SK-N-MC (cell line): ENCODE measurements around the gene GALNTL6.
A peak's percentile ranks its signal among the peaks of the same experiment; 100 is the strongest.

Experiments
- DNase-seq: peaks from one replicate; pipeline ENCODE4 v3.0.0-alpha.2; 2011; ENCODE audit warnings: low read depth, low spot score
- H3K27ac ChIP-seq: fragments of 200-600 bp; sonication (generic); 2 replicates; pipeline ENCODE4 v1.5.1; 2016; ENCODE audit warnings: mixed run types
- H3K36me3 ChIP-seq: fragments of 200-600 bp; sonication (generic); 2 replicates; pipeline ENCODE4 v1.6.1; 2017; ENCODE audit warnings: antibody characterized with exemption, low read length, mixed read lengths; ENCODE audit not compliant: insufficient read depth
- H3K4me3 ChIP-seq: fragments of 200-600 bp; sonication (generic); 2 replicates; pipeline ENCODE4 v1.5.1; 2016
- H3K9ac ChIP-seq: fragments of 200-600 bp; sonication (generic); 2 replicates; pipeline ENCODE4 v1.8.0; 2017; ENCODE audit warnings: mixed run types, mixed read lengths; ENCODE audit not compliant: insufficient read length
- H3K9me3 ChIP-seq: fragments of 200-600 bp; sonication (generic); 2 replicates; pipeline ENCODE4 v1.6.1; 2017; ENCODE audit warnings: low read depth, mild to moderate bottlenecking, antibody characterized with exemption, low read length, moderate library complexity, mixed read lengths
- EZH2 ChIP-seq: fragments of 200-600 bp; sonication (generic); IDR thresholded peaks from one replicate; pipeline ENCODE4 v1.6.1; 2017; ENCODE audit warnings: antibody characterized with exemption
- FOXP2 ChIP-seq: optimal IDR thresholded peaks from 2 replicates; pipeline ENCODE3; 2011; ENCODE audit warnings: mild to moderate bottlenecking, moderate library complexity; ENCODE audit not compliant: insufficient read depth; ENCODE audit errors: extremely low read length, control extremely low read depth
- POLR2AphosphoS5 ChIP-seq: IDR thresholded peaks from 2 replicates; pipeline ENCODE4 v1.6.1; 2012; ENCODE audit warnings: mild to moderate bottlenecking, low read depth, low read length, borderline replicate concordance

The GALNTL6 gene

GRCh38 chr4:172173206-172173605, 360.0 kb downstream of the GALNTL6 start:
- H3K27ac ChIP-seq, result no peak overlapping the region
- H3K4me3 ChIP-seq, result no peak overlapping the region
- no peaks in the 10 kb centered on the region for H3K36me3 ChIP-seq
- DNase-seq, result no peak
- TF ChIP-seq POLR2AphosphoS5, result no peak
- TF ChIP-seq EZH2, result no peak
- TF ChIP-seq FOXP2, result no peak
- H3K9ac ChIP-seq, result no peak overlapping the region
- peaks cover 2% of the 10 kb centered on the region; the same call in 1 of the 2 replicates for H3K9me3 ChIP-seq

- no peak overlapping the region for H3K9ac ChIP-seq
- TF ChIP-seq FOXP2, result no peak
- TF ChIP-seq POLR2AphosphoS5, result no peak
- TF ChIP-seq EZH2, result no peak
- H3K4me3 ChIP-seq, result no peak overlapping the region
- no peak overlapping the region for H3K27ac ChIP-seq
- no peaks in the 10 kb centered on the region for H3K36me3 ChIP-seq
- DNase-seq, result no peak
- H3K9me3 ChIP-seq, result peaks cover 2% of the 10 kb centered on the region; the same call in 1 of the 2 replicates
Observed at GRCh38 chr4:172177382-172177781, 364.2 kb downstream of the GALNTL6 start.

GRCh38 chr4:172188248-172188988, 375.2 kb downstream of the GALNTL6 start:
- H3K36me3 ChIP-seq, result no peaks in the 10 kb centered on the region
- no peak overlapping the region for H3K27ac ChIP-seq
- H3K4me3 ChIP-seq, result no peak overlapping the region

DNA sequence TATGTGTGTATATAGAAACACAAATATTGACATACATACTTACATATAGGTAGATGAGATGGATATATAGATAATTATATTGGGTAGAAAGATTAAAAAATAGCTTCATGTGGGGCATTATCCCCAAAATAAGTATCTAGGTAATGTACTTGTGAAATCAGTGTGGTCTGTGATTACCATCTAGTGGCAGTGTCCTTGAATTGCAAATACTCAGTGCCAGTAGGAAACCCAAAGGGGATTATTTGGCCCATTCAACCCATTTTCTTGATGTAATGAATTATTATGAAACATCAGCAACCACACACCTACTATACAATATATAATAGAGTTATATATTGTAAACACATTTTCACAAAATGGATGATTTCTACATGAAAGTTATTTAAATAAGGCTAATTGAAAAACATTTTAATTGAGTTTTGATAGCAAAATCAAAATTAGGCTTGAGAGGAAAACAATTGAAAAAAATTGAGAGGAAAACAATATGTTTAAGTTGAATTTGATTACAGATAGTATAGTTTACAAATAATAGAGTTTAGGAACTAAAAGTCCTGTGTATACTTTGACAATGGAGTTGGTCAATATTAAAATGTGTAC, 389.4 kb downstream of the GALNTL6 start:
- no peak overlapping the region for H3K4me3 ChIP-seq
- DNase-seq, result peak; percentile 28
- no peak overlapping the region for H3K27ac ChIP-seq
- TF ChIP-seq FOXP2 (no peak), EZH2 (no peak)
- no peak overlapping the region for H3K9ac ChIP-seq
- H3K36me3 ChIP-seq, result no peaks in the 10 kb centered on the region
- H3K9me3 ChIP-seq, result no peaks in the 10 kb centered on the region

More at GRCh38 chr4:172188248-172188988, 375.2 kb downstream of the GALNTL6 start:
- no peak for DNase-seq
- H3K9ac ChIP-seq, result no peak overlapping the region
- no peaks in the 10 kb centered on the region for H3K9me3 ChIP-seq
- TF ChIP-seq FOXP2 (no peak), POLR2AphosphoS5 (no peak), EZH2 (no peak)

GRCh38 chr4:172207258-172207657, 394.1 kb downstream of the GALNTL6 start:
- Histone ChIP-seq H3K9ac (no peak overlapping the region), H3K27ac (no peak overlapping the region), H3K9me3 (no peaks in the 10 kb centered on the region), H3K36me3 (no peaks in the 10 kb centered on the region), H3K4me3 (no peak overlapping the region)
- no peak for DNase-seq
- TF ChIP-seq FOXP2 (no peak), POLR2AphosphoS5 (no peak), EZH2 (no peak)

GRCh38 chr4:172207886-172208285, 394.7 kb downstream of the GALNTL6 start:
- Histone ChIP-seq H3K27ac (no peak overlapping the region), H3K4me3 (no peak overlapping the region), H3K36me3 (no peaks in the 10 kb centered on the region), H3K9ac (no peak overlapping the region), H3K9me3 (no peaks in the 10 kb centered on the region)
- DNase-seq, result no peak
- TF ChIP-seq FOXP2 (no peak), EZH2 (no peak), POLR2AphosphoS5 (no peak)

DNA sequence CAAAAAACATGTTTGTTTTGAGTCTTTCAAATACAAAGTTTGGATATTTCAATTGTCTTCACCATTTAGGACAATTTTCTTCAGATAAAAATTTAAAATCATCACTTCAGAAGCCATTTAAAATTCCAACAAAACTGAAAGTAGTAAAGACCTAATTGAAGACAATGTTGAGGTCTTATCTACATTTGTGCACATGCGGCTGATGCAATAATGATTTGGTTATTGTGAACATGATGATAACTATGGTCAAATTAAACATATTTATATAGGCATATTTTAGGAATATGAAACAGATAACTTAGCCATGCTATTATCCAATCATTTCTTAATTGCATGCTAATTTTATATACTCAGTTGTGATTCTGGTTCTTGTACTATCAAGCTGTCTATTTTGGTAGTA, 407.5 kb downstream of the GALNTL6 start:
- no peaks in the 10 kb centered on the region for H3K9me3 ChIP-seq
- TF ChIP-seq FOXP2 (no peak), EZH2 (no peak), POLR2AphosphoS5 (no peak)
- no peak overlapping the region for H3K4me3 ChIP-seq
- no peak overlapping the region for H3K9ac ChIP-seq
- no peak overlapping the region for H3K27ac ChIP-seq
- no peak for DNase-seq
- no peaks in the 10 kb centered on the region for H3K36me3 ChIP-seq

DNA sequence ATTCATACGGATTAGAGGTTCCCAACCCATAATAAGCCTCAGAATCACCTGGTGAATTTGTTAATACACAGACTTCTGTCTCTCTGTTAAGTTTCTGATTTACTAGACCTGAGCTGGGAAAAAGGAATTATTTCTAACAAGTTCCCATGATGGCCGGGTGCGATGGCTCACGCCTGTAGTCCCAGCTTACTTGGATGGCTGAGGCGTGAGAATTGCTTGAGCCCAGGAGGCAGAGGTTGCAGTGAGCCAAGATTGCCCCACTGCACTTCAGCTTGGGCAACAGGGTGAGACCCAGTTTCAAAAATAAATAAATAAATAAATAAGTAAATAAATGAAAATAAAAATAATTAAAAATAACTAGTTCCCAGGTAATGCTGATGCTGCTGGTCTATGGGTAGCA, 412.3 kb downstream of the GALNTL6 start:
- Histone ChIP-seq H3K36me3 (no peaks in the 10 kb centered on the region), H3K27ac (no peak overlapping the region), H3K9me3 (no peaks in the 10 kb centered on the region), H3K4me3 (no peak overlapping the region), H3K9ac (no peak overlapping the region)
- DNase-seq, result no peak
- TF ChIP-seq FOXP2 (no peak), POLR2AphosphoS5 (no peak), EZH2 (no peak)
